A673 (cell line): Measurements from ENCODE around the gene MED15. TPM values are rescaled to one million over a fixed set of nuclear protein-coding genes. Genes with fewer than 3 reads are reported as not detected.

Source experiments
- BruUV-seq: library from RNA; stranded (reverse); fragments of 400-500 nt; replicated peaks from 2 replicates; lab custom pipeline; 2021; lab: Mats Ljungman, UMichigan
- CTCF ChIA-PET: fragments of 300-600 bp; sonication (Branson Sonifier 250); formaldehyde crosslinking; loops from one replicate; lab custom pipeline; 2022; ENCODE audit warnings: antibody characterized with exemption; lab: Charles Lee
- POLR2A ChIA-PET: fragments of 300-600 bp; sonication (Branson Sonifier 250); formaldehyde crosslinking; loops from one replicate; lab custom pipeline; 2022; ENCODE audit warnings: antibody characterized with exemption; ENCODE audit not compliant: low non-redundant PET; lab: Charles Lee
- DNase-seq: peaks from one replicate; pipeline ENCODE4 v3.0.0-alpha.2; 2015; ENCODE audit warnings: low spot score
- H3K27ac ChIP-seq: fragments of 200-600 bp; sonication (generic); 2 replicates; pipeline ENCODE4 v1.5.1; 2016; ENCODE audit warnings: mixed run types, low read depth, mild to moderate bottlenecking, mixed read lengths, antibody characterized with exemption, low read length; ENCODE audit not compliant: poor library complexity, severe bottlenecking
- H3K27me3 ChIP-seq: fragments of 200-600 bp; sonication (generic); replicated peaks from 2 replicates; pipeline ENCODE4 v1.6.1; 2017; ENCODE audit warnings: mixed run types, low read depth, mild to moderate bottlenecking, mixed read lengths, antibody characterized with exemption, low read length; ENCODE audit not compliant: insufficient read depth, poor library complexity
- H3K36me3 ChIP-seq: fragments of 200-600 bp; sonication (generic); 2 replicates; pipeline ENCODE4 v1.6.1; 2016; ENCODE audit warnings: mixed run types, mild to moderate bottlenecking, mixed read lengths, antibody characterized with exemption, low read length; ENCODE audit not compliant: insufficient read depth, poor library complexity, severe bottlenecking
- H3K4me1 ChIP-seq: fragments of 200-600 bp; sonication (generic); 2 replicates; pipeline ENCODE4 v1.6.1; 2017; ENCODE audit warnings: mixed run types, mild to moderate bottlenecking, mixed read lengths, antibody characterized with exemption, low read length; ENCODE audit not compliant: insufficient read depth, poor library complexity, severe bottlenecking
- H3K4me3 ChIP-seq: fragments of 200-600 bp; sonication (generic); 2 replicates; pipeline ENCODE4 v1.5.1; 2016; ENCODE audit warnings: low read depth, mixed run types, mild to moderate bottlenecking, mixed read lengths, low read length; ENCODE audit not compliant: poor library complexity, severe bottlenecking
- H3K9me3 ChIP-seq: fragments of 200-600 bp; sonication (generic); 2 replicates; pipeline ENCODE4 v1.6.1; 2016; ENCODE audit warnings: mixed run types, low read depth, mild to moderate bottlenecking, mixed read lengths, antibody characterized with exemption, low read length; ENCODE audit not compliant: poor library complexity, severe bottlenecking
- CTCF ChIP-seq: fragments of 300-800, 200-600 bp; sonication (generic); conservative IDR thresholded peaks from 2 replicates; pipeline ENCODE4 v1.5.1; 2017; ENCODE audit warnings: low read depth, mild to moderate bottlenecking, antibody characterized with exemption, low read length, moderate library complexity, mixed read lengths
- EZH2 ChIP-seq: fragments of 200-600 bp; sonication (generic); IDR thresholded peaks from 2 replicates; pipeline ENCODE4 v1.6.1; 2017; ENCODE audit warnings: borderline replicate concordance, low read depth, mild to moderate bottlenecking, mixed read lengths, antibody characterized with exemption, low read length; ENCODE audit not compliant: poor library complexity, severe bottlenecking
- intact Hi-C: fragments of 100-400 bp; cut with micrococcal nuclease; formaldehyde crosslinking; loops from one replicate; pipeline ENCODE4 v1.10.0; 2022; ENCODE audit not compliant: unreplicated experiment
- total RNA-seq: library from RNA; stranded (reverse); gene quantifications from 2 replicates; pipeline ENCODE4 v1.2.3, GENCODE V29; 2021

MED15 gene
- total RNA-seq, 1 experiment from 2014 or later: 96.2 TPM

GRCh38 chr22:20565079-20565734 is 57.8 kb downstream of the MED15 start:
- H3K36me3 ChIP-seq: peaks cover 46% of the 10 kb centered on the region
- no peak overlapping the region for H3K27ac ChIP-seq
- no peaks in the 10 kb centered on the region for H3K9me3 ChIP-seq
- H3K4me1 ChIP-seq: peaks cover 7% of the 10 kb centered on the region
- POLR2A ChIA-PET: no interaction called here
- intact Hi-C loops: loop anchor here (10.0 kb wide), 2 partner anchors 130 to 150 kb away; no protein-coding TSS in a partner anchor
- no TSS peak for BruUV-seq
- H3K4me3 ChIP-seq: no peak overlapping the region
- H3K27me3 ChIP-seq: no peaks in the 10 kb centered on the region
- DNase-seq: no peak
- no peak for TF ChIP-seq CTCF
- TF ChIP-seq EZH2: no peak
- CTCF ChIA-PET: interaction anchor here (1.1 kb wide), 1 partner anchor 39 kb away, joined by 4 read pairs; no protein-coding TSS in a partner anchor

DNA sequence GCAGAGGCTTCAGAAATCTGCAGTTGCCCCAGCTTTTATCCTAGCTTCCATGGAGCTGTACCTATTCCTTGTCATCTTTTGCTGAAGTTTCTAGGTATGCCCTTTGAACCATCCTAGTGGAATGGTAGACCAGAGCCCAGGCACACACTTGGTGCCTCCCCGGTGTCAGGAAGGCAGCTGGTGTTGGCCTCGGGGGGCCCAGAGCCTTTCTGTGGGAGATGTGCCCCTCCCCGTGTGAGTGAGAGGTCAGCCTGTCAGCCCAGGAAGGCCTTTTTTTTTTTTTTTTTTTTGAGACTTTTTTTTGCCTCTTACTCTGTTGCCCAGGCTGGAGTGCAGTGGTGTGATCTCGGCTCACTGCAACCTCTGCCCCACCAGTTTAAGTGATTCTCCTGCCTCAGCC is 58.4 kb downstream of the MED15 start:
- no peak for TF ChIP-seq EZH2
- no peak for TF ChIP-seq CTCF
- CTCF ChIA-PET: no interaction called here
- intact Hi-C loops: loop anchor here (10.0 kb wide), 2 partner anchors 129 to 151 kb away; no protein-coding TSS in a partner anchor
- Histone ChIP-seq H3K27me3 (no peaks in the 10 kb centered on the region), H3K27ac (no peak overlapping the region), H3K36me3 (peaks cover 47% of the 10 kb centered on the region), H3K9me3 (no peaks in the 10 kb centered on the region), H3K4me3 (no peak overlapping the region), H3K4me1 (peaks cover 7% of the 10 kb centered on the region)
- POLR2A ChIA-PET: no interaction called here
- no TSS peak for BruUV-seq
- DNase-seq: no peak

DNA sequence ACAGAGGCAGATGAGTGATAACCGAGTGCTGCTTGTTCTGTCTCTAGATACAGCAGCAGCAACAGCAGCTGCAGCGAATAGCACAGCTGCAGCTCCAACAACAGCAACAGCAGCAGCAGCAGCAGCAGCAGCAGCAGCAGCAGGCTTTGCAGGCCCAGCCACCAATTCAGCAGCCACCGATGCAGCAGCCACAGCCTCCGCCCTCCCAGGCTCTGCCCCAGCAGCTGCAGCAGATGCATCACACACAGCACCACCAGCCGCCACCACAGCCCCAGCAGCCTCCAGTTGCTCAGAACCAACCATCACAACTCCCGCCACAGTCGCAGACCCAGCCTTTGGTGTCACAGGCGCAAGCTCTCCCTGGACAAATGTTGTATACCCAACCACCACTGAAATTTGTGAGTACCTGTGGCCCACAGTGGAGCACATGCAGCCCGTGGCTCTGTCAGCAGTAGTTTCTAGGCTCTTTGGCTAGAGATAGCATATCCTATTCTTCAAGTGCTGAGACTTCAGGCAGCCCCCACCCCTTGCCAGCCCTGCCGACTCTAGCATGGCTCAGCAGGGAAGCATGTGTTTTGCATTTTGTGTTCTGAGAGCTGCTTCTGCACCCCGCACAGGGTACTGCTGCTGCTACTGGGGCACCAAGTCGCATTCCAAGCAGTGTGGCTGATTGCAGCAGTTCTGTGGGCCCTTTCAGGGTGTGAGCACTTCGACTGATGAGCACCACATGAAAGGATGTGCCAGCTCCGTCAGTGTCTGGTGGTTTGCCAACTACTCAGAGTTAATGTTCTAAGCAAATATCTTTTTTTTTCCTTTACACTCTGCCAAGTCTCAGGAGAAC is 59.2 kb downstream of the MED15 start:
- Histone ChIP-seq H3K4me3 (no peak overlapping the region), H3K27me3 (no peaks in the 10 kb centered on the region), H3K4me1 (peaks cover 7% of the 10 kb centered on the region), H3K9me3 (no peaks in the 10 kb centered on the region), H3K36me3 (peaks cover 54% of the 10 kb centered on the region), H3K27ac (no peak overlapping the region)
- POLR2A ChIA-PET: no interaction called here
- TF ChIP-seq CTCF (no peak), EZH2 (no peak)
- BruUV-seq: no TSS peak
- no peak for DNase-seq
- CTCF ChIA-PET: no interaction called here
- intact Hi-C loops: loop anchor here (10.0 kb wide), 2 partner anchors 128 to 152 kb away; no protein-coding TSS in a partner anchor
